Measurements from ENCODE around the gene CRIM1.
A peak's percentile ranks its signal among the peaks of the same experiment; 100 is the strongest.

The CRIM1 gene

DNA sequence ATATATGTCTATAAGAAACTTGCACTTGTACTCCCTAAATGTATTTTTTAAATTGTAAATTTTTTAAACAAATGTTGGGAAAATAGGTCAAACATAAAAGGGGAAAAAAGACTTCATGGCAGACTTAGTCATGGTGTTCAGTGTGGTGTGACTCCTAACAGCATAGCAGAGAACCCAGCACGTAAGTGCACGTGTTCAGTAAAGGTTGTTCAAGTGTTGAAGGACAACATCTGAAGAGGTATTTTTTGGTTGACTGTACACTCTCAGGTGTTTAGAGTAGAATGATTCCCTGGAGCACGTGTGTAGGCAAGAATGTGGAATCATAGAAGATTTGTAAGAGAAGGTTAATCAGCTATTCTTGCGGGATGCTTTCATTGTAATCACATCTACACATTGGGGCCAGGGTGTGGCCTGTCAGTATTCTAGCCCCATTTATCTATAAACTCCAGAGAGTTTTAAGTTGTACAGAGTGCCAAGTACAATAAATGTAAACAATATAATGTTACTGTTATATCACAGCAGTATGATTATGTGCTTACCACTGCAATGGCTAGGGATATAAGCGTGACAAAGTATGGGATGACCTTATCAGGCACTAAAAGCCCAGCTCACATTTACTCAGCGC lies 106.8 kb downstream of the CRIM1 start:
- DNase-seq: peak; percentile 14

DNA sequence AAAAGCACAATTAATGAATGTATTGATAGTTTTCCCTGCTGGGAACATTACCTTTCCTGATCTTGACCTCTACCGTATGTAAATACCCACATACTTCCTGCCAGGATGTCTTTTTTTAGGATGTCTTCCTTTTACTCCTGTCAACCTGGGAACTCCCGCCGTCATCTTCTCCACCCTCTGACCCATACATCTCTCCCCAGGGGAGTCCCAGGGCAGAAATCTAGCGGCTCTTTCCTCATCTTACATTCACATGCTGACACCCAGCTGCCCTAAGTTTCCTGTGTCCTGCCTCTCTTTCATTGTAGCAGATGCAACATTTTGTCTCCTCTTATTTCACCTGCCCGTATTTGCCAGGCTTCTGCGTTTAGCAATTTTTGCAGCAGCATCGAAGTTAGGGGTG lies 107.8 kb downstream of the CRIM1 start:
- no peak for DNase-seq

DNA sequence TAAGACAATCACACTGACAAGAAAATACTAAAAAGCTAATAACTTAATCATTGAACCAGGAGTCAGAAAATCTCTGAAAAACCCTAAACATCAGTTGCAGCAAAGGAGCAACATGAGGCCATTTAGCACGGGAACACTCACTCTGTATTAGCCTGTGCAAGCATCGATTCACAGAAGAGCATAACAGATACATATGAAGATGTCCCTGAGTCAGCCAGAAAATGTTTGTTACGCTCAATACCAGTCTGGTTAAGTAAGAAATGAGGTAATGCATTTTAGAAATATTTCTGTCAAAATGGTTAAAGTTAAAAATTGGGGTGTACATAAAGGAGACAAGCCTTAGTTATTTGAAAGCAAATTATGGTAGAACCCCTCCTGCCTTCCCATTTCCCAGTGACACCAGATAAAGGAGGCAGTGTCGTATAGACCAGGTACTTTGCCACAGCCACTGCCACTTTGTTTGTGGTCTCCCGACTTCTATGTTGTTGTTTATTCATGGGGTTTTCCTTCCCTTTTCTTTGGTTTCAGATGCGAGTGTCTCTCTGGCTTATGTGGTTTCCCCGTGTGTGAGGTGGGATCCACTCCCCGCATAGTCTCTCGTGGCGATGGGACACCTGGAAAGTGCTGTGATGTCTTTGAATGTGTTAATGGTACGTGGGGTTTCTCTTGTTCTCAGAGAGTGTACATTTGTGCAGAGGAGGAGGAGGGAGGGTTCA lies 108.6 kb downstream of the CRIM1 start:
- DNase-seq: no peak

DNA sequence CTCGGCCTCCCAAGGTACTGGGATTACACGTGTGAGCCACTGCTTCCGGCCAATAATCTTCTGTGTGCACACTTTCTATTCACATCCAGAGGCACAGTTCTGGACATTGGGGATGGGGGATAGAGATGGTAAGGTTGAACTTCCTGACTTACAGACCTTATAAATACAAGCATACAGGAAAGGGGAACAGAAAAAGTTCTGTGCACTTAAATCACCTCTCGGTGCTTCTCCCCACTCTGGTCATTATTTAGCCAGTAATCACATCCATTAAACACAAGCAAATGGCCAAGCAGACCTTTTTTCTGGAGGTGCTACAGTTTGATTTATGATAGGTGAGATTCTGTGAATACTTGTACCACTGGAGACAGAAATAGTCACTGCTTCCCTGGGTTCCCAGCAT lies 110.6 kb downstream of the CRIM1 start:
- DNase-seq: no peak

DNA sequence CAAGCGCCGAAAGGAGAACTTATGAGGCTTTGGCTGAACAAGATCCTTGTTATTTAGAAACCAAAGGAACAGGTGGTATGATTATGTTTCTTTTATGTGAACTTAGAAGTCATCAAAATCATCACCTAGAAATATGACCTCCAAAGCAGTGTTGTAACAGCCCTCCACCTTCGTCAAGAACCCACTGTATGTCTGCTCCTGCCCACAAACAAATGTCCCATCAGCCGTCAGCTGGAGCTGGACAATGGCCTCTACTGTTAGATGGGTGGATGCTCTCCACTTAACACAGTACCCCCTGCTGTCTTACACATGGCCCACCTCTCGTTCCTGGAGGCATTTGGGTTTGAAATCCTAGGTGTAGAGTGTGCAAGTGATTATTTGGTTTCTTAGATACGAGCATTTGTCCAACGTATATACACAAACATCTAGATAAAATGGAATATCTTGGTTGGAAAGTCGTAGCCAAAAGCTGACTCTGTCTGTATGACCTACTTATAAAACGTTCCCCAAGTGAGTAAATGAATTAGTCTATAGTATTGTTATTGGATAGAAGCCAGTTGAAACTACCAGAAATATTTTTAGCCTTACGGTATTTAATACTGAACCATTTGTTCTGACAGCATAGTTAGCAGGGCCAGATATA lies 113.0 kb downstream of the CRIM1 start:
- peak; percentile 45 for DNase-seq

GRCh38 chr2:36469106-36469477 lies 113.5 kb downstream of the CRIM1 start:
- DNase-seq: no peak

- no peak for DNase-seq
Measured at GRCh38 chr2:36469710-36470109, 114.1 kb downstream of the CRIM1 start.

DNA sequence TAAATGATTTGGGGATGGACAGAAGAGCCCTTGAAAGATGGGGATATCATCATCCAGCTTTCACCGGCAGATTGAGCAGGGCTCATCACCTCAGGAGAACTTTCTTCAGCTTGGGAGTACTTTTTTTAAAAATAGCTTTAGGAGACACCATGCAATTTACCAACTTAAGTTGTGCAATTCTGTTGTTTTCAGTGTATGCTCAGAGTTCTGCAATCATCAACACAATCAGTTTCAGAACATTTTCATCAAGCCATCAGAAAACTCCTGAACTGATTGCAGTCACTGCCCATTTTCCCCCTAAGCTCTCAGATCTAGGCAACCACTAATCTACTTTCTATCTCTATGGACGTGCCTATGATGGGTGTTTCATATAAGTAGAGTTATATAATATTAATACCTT lies 117.7 kb downstream of the CRIM1 start:
- DNase-seq: no peak

- peak; percentile 74 for DNase-seq
Measured at GRCh38 chr2:36476411-36476810, 120.8 kb downstream of the CRIM1 start.

DNA sequence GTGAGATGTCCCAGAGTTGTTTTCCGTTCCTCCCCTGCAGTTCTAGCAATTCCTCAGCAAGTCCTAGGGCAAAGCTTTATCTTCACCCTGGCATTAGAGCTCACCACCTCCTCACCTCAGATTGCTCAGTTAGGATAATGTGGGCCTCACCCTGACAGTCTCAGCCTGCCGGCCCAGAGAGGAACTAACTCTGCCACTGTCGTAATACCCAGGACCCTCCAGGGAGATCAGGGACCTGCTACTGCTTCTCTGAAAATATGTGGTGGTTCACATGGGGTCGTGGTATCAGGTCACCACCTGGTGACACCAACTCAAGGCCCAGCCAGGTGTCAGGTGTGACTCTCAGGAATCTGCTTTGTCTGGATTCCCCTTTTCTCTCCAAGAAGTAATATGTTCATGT lies 121.7 kb downstream of the CRIM1 start:
- no peak for DNase-seq

DNA sequence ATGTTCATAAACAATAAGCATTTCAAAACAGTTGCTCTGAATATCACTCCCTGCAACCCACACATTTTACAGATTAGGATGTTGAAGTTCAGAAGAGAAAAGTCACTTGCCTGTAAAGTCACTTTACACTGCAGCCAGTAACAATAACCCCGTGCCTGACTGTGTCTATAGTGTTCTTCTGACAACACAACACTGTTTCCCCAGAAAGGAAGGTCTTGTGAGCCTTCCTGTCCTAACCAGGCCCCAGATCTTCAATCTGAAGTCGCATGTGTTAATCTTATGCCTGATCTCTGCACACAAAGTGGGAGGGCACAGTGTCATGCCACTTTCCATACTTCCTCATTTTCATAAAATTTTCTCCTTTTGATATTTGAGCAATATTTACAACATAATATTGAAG lies 122.2 kb downstream of the CRIM1 start:
- DNase-seq: no peak

DNA sequence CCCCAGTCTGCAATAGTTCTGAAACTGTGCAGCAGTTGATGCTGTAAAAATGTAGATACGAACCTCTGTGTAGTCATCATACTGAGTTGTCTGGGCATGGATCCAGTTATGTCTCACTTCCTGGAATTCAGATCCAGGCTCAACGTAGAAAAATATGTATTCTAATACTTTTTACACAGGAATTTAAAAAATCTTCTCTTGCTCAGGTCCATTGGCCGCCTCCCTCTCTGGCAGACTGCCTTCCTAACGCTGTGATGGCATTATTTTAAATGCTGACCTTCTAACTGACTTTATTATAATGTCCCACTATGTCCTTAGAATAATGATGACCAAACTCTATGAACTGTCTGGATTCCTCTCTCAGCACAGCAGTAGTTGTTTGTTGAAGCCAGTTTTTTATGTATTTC lies 122.8 kb downstream of the CRIM1 start:
- peak; percentile 69 for DNase-seq

- DNase-seq: no peak
Measured at GRCh38 chr2:36478999-36479398, 123.4 kb downstream of the CRIM1 start.

DNA sequence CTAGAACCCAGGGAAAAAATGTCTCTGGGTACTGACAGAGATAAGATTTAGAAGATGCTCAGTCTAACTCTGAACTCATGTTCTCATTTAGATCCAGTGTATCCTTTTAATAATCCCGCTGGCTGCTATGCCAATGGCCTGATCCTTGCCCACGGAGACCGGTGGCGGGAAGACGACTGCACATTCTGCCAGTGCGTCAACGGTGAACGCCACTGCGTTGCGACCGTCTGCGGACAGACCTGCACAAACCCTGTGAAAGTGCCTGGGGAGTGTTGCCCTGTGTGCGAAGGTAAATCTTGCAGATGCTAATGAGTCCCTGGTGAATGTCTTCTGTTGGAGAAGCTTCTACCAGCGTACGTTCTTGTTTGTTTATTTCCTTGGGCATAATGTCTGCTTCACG lies 123.8 kb downstream of the CRIM1 start:
- DNase-seq: no peak

GRCh38 chr2:36480028-36480427 lies 124.5 kb downstream of the CRIM1 start:
- peak; percentile 33 for DNase-seq

DNA sequence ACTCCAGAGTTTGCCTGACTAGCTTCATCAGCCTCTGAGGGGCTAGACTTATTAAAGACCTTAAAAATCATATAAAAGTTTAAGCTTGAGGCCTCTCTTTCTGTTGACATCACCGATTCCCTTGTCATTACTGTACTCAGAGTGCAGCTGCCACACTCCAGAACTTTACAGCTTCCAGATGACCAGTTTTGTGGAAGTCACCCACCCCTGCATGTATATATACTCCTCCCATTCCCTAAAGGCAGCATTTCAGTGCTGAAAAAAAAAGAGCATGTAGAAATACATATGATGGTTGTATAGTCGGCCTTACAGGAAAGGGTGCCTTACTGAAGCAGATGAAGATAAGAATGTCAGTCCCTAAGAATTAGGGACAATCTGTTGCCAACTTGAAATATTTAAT lies 125.1 kb downstream of the CRIM1 start:
- no peak for DNase-seq

DNA sequence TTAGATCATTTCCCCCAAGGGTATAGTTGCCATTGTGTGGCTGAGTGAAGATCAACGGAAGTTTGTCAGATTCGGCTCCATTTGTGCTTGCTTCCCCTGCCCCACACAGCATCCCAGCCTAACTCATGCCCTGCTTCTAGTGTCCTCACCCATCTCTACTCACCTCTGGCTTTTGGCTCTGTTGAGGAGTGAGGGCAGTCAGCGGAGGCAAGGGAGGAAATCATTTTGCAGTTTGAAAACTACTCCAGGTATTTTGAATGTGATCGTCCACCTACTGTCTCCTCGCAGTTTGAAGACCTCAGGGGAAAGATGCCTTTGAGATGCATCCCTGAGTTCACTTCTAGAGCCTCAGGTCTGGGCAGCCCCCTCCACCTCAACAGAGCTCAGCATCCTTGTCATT lies 126.1 kb downstream of the CRIM1 start:
- no peak for DNase-seq

GRCh38 chr2:36482576-36483214 lies 127.1 kb downstream of the CRIM1 start:
- DNase-seq: peak; percentile 92

DNA sequence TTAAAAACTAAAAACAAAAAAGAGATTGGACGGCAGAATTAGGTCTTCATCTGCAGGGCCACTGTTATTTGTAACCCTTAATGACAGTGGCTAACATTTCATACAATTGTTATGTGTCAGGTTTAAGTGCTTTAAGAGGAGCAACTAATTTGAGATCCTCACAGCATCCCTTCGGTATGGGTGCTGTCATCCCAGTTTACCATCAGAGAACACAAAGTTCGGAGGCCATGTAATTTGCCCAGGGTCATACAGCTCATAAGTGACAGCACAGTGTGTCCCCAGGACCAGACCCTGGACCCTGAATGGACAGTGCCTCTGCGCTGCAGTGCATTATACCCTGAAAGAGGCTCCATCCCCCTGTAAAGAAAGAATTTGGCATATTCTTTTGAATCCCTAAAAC lies 127.7 kb downstream of the CRIM1 start:
- DNase-seq: no peak

DNA sequence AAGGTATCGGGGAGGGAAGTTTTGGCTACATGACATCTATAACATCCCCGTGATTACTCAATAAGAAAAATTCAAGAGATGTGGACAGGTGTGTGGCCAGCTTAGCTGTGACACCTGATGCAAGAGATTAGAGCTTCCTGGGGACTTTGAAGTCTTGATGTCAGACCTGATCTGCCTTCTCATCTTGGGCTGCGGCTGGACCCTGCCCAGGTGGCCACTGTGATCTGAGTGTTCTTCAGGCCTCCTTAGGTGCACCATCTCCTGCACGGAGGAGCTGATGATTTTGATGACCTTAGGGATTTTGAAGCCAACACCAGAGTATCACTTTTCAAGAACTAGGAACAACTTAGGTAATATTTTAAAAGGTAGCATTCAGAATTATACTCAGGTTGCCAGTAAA lies 128.9 kb downstream of the CRIM1 start:
- no peak for DNase-seq

- peak; percentile 89 for DNase-seq
Measured at GRCh38 chr2:36485521-36485920, 129.9 kb downstream of the CRIM1 start.

DNA sequence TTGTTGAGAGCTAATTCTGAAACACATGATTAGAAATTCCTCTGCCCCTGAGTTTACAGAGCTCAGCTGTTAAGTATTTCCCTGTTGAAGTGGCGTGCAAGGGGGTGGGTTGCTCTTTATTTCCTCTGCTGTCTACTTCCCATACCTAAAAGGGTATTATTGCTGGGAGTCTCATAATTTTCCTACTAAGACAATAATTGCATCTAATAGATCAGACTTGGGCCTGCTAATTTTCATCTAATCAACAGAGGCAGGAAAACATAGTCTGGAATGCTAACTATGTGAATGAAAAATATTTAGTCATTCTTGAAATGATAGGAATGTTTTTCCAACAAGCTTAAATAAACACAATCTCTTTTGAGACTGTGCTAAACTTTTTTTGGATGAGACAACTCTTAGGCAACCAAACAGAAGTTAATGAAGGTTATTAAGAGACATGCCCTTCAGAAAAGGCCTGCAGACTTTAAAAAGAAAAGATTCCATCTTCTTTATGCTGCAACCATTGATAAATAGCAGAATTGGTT lies 131.0 kb downstream of the CRIM1 start:
- DNase-seq: peak; percentile 92

GRCh38 chr2:36487947-36488346 lies 132.4 kb downstream of the CRIM1 start:
- DNase-seq: no peak

GRCh38 chr2:36489281-36489680 lies 133.7 kb downstream of the CRIM1 start:
- peak; percentile 48 for DNase-seq
